Trophoblast cell (in vitro differentiated cells and primary cell): ENCODE measurements around the gene HNRNPA1.
"Not testable (repeated sequence)": the region's sequence is repeated elsewhere in the genome, so short reads cannot be mapped to it uniquely, and the experiment has no call there.

Experiments used
- DNase-seq, 2 donors: peaks; one replicate each; pipeline ENCODE4 v3.0.0-alpha.2; 2016
- H2AFZ ChIP-seq: 2 replicates; pipeline ENCODE4 v1.6.1; 2013; ENCODE audit warnings: low read length, moderate library complexity, mild to moderate bottlenecking; ENCODE audit not compliant: insufficient read depth, poor library complexity
- H2AK5ac ChIP-seq: 2 replicates; pipeline ENCODE4 v1.6.1; 2013; ENCODE audit warnings: mild to moderate bottlenecking, low read length
- H2BK120ac ChIP-seq: 2 replicates; pipeline ENCODE4 v1.6.1; 2013; ENCODE audit warnings: low read length, mild to moderate bottlenecking, moderate library complexity; ENCODE audit not compliant: insufficient read depth, poor library complexity
- H2BK12ac ChIP-seq: 2 replicates; pipeline ENCODE4 v1.6.1; 2013; ENCODE audit warnings: mild to moderate bottlenecking, low read length, moderate library complexity
- H2BK5ac ChIP-seq: 2 replicates; pipeline ENCODE4 v1.6.1; 2013; ENCODE audit warnings: low read length, low read depth, moderate library complexity, mild to moderate bottlenecking; ENCODE audit not compliant: poor library complexity
- H3K14ac ChIP-seq: 2 replicates; pipeline ENCODE4 v1.6.1; 2013; ENCODE audit warnings: mild to moderate bottlenecking, low read length
- H3K18ac ChIP-seq: 2 replicates; pipeline ENCODE4 v1.6.1; 2013; ENCODE audit warnings: mild to moderate bottlenecking, low read length
- H3K23ac ChIP-seq: 2 replicates; pipeline ENCODE4 v1.6.1; 2013; ENCODE audit warnings: low read length
- H3K27ac ChIP-seq: 2 replicates; pipeline ENCODE4 v1.5.1; 2013; ENCODE audit warnings: low read depth, mild to moderate bottlenecking, inconsistent platforms, low read length, moderate library complexity
- H3K27me3 ChIP-seq: 2 replicates; pipeline ENCODE4 v1.6.1; 2013; ENCODE audit warnings: inconsistent platforms, mild to moderate bottlenecking, low read length, moderate library complexity; ENCODE audit not compliant: insufficient read depth
- H3K36me3 ChIP-seq, 2 experiments: 1 replicate in 1 of 2; 2 replicates in 1 of 2; pipeline ENCODE4 v1.6.1; 2013; ENCODE audit warnings: low read length in 2 of 2, mild to moderate bottlenecking in 2 of 2, moderate library complexity in 1 of 2; ENCODE audit not compliant: insufficient read depth in 2 of 2, control insufficient read depth in 1 of 2
- H3K4ac ChIP-seq: 2 replicates; pipeline ENCODE4 v1.6.1; 2013; ENCODE audit warnings: low read depth, mild to moderate bottlenecking, low read length, moderate library complexity
- H3K4me1 ChIP-seq, 2 experiments: 1 replicate in 1 of 2; 2 replicates in 1 of 2; pipeline ENCODE4 v1.6.1; 2013; ENCODE audit warnings: low read length in 2 of 2, mild to moderate bottlenecking in 2 of 2, moderate library complexity in 1 of 2; ENCODE audit not compliant: insufficient read depth in 2 of 2, control insufficient read depth in 1 of 2
- H3K4me2 ChIP-seq: 2 replicates; pipeline ENCODE4 v1.6.1; 2013; ENCODE audit warnings: inconsistent platforms, mild to moderate bottlenecking, low read length, moderate library complexity
- H3K4me3 ChIP-seq: 2 replicates; pipeline ENCODE4 v1.5.1; 2013; ENCODE audit warnings: mild to moderate bottlenecking, low read depth, low read length, inconsistent platforms
- H3K79me1 ChIP-seq: one replicate; pipeline ENCODE4 v1.6.1; 2013; ENCODE audit warnings: low read length
- H3K79me2 ChIP-seq: 2 replicates; pipeline ENCODE4 v1.6.1; 2013; ENCODE audit warnings: low read length, mild to moderate bottlenecking; ENCODE audit not compliant: control insufficient read depth, insufficient read depth, poor library complexity
- H3K9ac ChIP-seq: 2 replicates; pipeline ENCODE4 v1.6.1; 2013; ENCODE audit warnings: mild to moderate bottlenecking, low read length
- H3K9me3 ChIP-seq: 2 replicates; pipeline ENCODE4 v1.6.1; 2013; ENCODE audit warnings: low read depth, mild to moderate bottlenecking, control low read depth, inconsistent platforms, low read length; ENCODE audit not compliant: insufficient read depth
- H4K12ac ChIP-seq: 2 replicates; pipeline ENCODE4 v1.6.1; 2013; ENCODE audit warnings: low read depth, mild to moderate bottlenecking, low read length, moderate library complexity
- H4K8ac ChIP-seq: 2 replicates; pipeline ENCODE4 v1.6.1; 2013; ENCODE audit warnings: low read depth, mild to moderate bottlenecking, low read length, moderate library complexity
- H4K91ac ChIP-seq: one replicate; pipeline ENCODE4 v1.6.1; 2013; ENCODE audit warnings: low read depth, mild to moderate bottlenecking, low read length, moderate library complexity
- WGBS: extraction: QIAGEN DNeasy Blood & Tissue Kit; methylation state at CpG from one replicate; pipeline ENCODE4 v1.1.7; 2013; ENCODE audit warnings: missing lambda C conversion rate; ENCODE audit not compliant: insufficient read length, insufficient coverage; ENCODE audit errors: extremely low coverage; 5-methylcytosine and 5-hydroxymethylcytosine counted together

HNRNPA1 gene

GRCh38 chr12:54284070-54284780 is 3.7 kb downstream of the HNRNPA1 start:
- H2AFZ ChIP-seq, H3K23ac ChIP-seq, H3K4ac ChIP-seq, H3K18ac ChIP-seq, H3K27me3 ChIP-seq, H2BK5ac ChIP-seq, H3K9me3 ChIP-seq, H3K14ac ChIP-seq, H4K8ac ChIP-seq, H3K4me1 ChIP-seq, H4K91ac ChIP-seq, H3K9ac ChIP-seq, H3K4me3 ChIP-seq, H2BK12ac ChIP-seq, H2AK5ac ChIP-seq, H2BK120ac ChIP-seq, H3K27ac ChIP-seq, H4K12ac ChIP-seq, DNase-seq, H3K79me2 ChIP-seq: not testable (repeated sequence)
- H3K79me1 ChIP-seq: peaks cover 12% of the 10 kb centered on the region
- WGBS: no CpG with 5 or more reads among the region's 2 CpGs
- peaks cover 18 to 45% of the 10 kb centered on the region in 2 experiments for H3K36me3 ChIP-seq
- H3K4me2 ChIP-seq: peak overlapping the region; percentile 64

- Histone ChIP-seq H3K79me1 (peaks cover 8% of the 10 kb centered on the region), H3K23ac (peak overlapping the region; percentile 5), H3K4me2 (peak overlapping the region; percentile 38), H2AFZ (no peak overlapping the region), H3K27ac (no peak overlapping the region), H3K79me2 (peaks cover 8% of the 10 kb centered on the region), H3K27me3 (no peaks in the 10 kb centered on the region), H4K8ac (no peak overlapping the region), H3K18ac (no peak overlapping the region), H3K4me3 (no peak overlapping the region), H3K9ac (peak overlapping the region; percentile 20), H3K36me3 (peaks cover 18 to 45% of the 10 kb centered on the region in 2 experiments), H4K91ac (no peak overlapping the region), H4K12ac (no peak overlapping the region), H2BK120ac (no peak overlapping the region), H2BK5ac (no peak overlapping the region), H2BK12ac (no peak overlapping the region), H3K14ac (no peak overlapping the region), H3K9me3 (no peaks in the 10 kb centered on the region), H3K4ac (no peak overlapping the region), H2AK5ac (no peak overlapping the region), H3K4me1 (peaks cover 4 to 8% of the 10 kb centered on the region in 2 experiments)
- DNase-seq: no peak
- WGBS: no CpG with 5 or more reads among the region's 5 CpGs
Measured at GRCh38 chr12:54285150-54286041, 4.9 kb downstream of the HNRNPA1 start.

- H3K14ac ChIP-seq: no peak overlapping the region
- H3K4ac ChIP-seq: no peak overlapping the region
- no peak overlapping the region for H2BK12ac ChIP-seq
- H3K27me3 ChIP-seq: no peaks in the 10 kb centered on the region
- H3K4me3 ChIP-seq: no peak overlapping the region
- H3K79me2 ChIP-seq: peaks cover under 1% of the 10 kb centered on the region
- H4K12ac ChIP-seq: no peak overlapping the region
- no CpG with 5 or more reads among the region's 12 CpGs for WGBS
- H3K4me2 ChIP-seq: peak overlapping the region; percentile 38
- no peak overlapping the region for H2BK5ac ChIP-seq
- peaks cover under 1% of the 10 kb centered on the region for H3K79me1 ChIP-seq
- no peak overlapping the region for H3K27ac ChIP-seq
- no peak overlapping the region for H2AK5ac ChIP-seq
- H4K8ac ChIP-seq: no peak overlapping the region
- no peak overlapping the region for H4K91ac ChIP-seq
- H3K23ac ChIP-seq: peak overlapping the region; percentile 5
- no peak overlapping the region for H2AFZ ChIP-seq
- no peak overlapping the region for H2BK120ac ChIP-seq
- peak overlapping the region; percentile 20 for H3K9ac ChIP-seq
- peaks cover 4 to 8% of the 10 kb centered on the region in 2 experiments for H3K4me1 ChIP-seq
- no peaks in the 10 kb centered on the region for H3K9me3 ChIP-seq
- peak; percentile 23 to 40 for DNase-seq
- H3K18ac ChIP-seq: no peak overlapping the region
- H3K36me3 ChIP-seq: peaks cover 18 to 45% of the 10 kb centered on the region in 2 experiments
Measured at GRCh38 chr12:54286042-54287030, 5.8 kb downstream of the HNRNPA1 start.
